ENCODE data around the gene GPC1.

The GPC1 gene

GRCh38 chr2:240464514-240465241 lies 29.2 kb downstream of the GPC1 start:
- peak in 1 of 2 donors; percentile 1 for DNase-seq (ENCODE audit: low read depth in 1 of 2, low spot score in 1 of 2)

DNA sequence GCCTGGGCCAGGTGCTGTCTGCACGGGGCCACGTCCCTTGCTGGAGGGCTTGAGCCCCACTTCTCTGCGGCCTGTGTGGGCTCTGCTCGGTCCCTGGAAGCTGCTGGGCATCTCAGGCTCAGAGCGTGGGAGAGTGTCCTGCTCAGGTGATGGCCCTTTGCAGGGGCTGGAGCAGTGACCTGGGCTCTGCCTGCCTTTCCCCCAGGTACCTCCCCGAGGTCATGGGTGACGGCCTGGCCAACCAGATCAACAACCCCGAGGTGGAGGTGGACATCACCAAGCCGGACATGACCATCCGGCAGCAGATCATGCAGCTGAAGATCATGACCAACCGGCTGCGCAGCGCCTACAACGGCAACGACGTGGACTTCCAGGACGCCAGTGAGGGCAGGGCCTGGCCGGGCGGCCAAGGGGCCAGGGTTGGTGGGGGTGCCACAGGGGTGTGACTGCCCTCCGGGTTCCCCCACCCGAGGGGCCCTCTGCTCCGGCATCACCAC lies 29.9 kb downstream of the GPC1 start:
- DNase-seq (ENCODE audit: low read depth in 1 of 2, low spot score in 1 of 2): no peak

DNA sequence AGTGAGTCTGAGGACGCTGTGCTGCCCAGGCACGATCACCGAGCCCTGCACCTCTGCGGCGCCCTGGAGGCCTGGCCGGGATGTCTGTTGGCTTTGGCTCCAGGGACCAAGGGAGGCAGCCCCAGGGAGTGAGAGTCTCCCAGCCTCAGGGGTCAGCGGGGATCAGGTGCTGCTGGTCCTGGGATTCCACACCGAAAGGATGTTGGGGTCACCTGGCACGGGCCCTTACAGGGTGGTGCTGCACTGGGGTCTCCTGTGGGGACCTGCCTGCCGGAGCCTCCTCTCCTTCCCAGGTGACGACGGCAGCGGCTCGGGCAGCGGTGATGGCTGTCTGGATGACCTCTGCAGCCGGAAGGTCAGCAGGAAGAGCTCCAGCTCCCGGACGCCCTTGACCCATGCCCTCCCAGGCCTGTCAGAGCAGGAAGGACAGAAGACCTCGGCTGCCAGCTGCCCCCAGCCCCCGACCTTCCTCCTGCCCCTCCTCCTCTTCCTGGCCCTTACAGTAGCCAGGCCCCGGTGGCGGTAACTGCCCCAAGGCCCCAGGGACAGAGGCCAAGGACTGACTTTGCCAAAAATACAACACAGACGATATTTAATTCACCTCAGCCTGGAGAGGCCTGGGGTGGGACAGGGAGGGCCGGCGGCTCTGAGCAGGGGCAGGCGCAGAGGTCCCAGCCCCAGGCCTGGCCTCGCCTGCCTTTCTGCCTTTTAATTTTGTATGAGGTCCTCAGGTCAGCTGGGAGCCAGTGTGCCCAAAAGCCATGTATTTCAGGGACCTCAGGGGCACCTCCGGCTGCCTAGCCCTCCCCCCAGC lies 30.5 kb downstream of the GPC1 start:
- DNase-seq (ENCODE audit: low read depth in 1 of 2, low spot score in 1 of 2): peak in 1 of 2 donors; percentile 1

DNA sequence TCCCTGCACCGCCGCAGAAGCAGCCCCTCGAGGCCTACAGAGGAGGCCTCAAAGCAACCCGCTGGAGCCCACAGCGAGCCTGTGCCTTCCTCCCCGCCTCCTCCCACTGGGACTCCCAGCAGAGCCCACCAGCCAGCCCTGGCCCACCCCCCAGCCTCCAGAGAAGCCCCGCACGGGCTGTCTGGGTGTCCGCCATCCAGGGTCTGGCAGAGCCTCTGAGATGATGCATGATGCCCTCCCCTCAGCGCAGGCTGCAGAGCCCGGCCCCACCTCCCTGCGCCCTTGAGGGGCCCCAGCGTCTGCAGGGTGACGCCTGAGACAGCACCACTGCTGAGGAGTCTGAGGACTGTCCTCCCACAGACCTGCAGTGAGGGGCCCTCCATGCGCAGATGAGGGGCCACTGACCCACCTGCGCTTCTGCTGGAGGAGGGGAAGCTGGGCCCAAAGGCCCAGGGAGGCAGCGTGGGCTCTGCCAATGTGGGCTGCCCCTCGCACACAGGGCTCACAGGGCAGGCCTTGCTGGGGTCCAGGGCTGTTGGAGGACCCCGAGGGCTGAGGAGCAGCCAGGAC lies 31.2 kb downstream of the GPC1 start:
- no peak for DNase-seq (ENCODE audit: low read depth in 1 of 2, low spot score in 1 of 2)

GRCh38 chr2:240467149-240467642 lies 31.7 kb downstream of the GPC1 start:
- DNase-seq (ENCODE audit: low read depth in 1 of 2, low spot score in 1 of 2): peak in 1 of 2 donors; percentile 2

- DNase-seq (ENCODE audit: low read depth in 1 of 2, low spot score in 1 of 2): peak in 1 of 2 donors; percentile 1
Measured at GRCh38 chr2:240467659-240468302, 32.3 kb downstream of the GPC1 start.

GRCh38 chr2:240468303-240469238 lies 33.1 kb downstream of the GPC1 start:
- peak in 1 of 2 donors; percentile 2 for DNase-seq (ENCODE audit: low read depth in 1 of 2, low spot score in 1 of 2)

GRCh38 chr2:240469239-240469636 lies 33.8 kb downstream of the GPC1 start:
- peak in 1 of 2 donors; percentile 2 for DNase-seq (ENCODE audit: low read depth in 1 of 2, low spot score in 1 of 2)

- DNase-seq (ENCODE audit: low read depth in 1 of 2, low spot score in 1 of 2): no peak
Measured at GRCh38 chr2:240469740-240470139, 34.3 kb downstream of the GPC1 start.

DNA sequence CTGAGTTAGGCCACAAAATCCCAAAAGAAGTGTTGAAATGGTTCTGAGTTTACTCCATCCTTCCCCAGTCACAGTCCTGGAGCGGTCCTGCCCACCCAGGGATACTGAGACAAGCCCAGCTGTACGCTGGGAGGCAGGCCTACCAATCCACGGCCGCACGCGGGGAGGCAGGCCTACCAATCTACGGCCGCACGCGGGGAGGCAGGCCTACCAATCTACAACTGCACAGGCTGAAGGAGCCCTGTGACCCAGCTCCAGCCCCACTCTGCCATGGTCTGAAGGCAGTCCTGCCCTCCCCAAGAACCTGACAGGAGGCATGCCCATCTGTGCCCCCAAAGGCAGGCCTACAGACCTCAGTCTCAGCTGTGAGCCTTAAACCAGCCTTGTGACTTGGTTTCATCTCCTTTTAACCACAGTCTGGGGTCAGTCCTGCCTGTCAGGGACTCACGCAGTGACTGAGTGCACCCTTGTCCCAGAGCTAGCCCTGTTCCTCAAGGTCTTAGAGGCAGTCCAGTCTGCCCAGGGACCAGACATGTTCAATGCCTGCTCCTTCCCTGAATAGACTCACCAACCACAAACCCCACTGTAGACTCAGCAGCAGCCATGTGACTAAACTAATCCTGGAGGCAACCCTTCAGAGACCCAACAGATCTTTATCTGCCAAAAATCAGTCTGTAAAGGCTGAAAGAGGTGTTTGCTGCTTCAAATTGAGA lies 36.8 kb downstream of the GPC1 start:
- peak in 1 of 2 donors; percentile 2 for DNase-seq (ENCODE audit: low read depth in 1 of 2, low spot score in 1 of 2)

DNA sequence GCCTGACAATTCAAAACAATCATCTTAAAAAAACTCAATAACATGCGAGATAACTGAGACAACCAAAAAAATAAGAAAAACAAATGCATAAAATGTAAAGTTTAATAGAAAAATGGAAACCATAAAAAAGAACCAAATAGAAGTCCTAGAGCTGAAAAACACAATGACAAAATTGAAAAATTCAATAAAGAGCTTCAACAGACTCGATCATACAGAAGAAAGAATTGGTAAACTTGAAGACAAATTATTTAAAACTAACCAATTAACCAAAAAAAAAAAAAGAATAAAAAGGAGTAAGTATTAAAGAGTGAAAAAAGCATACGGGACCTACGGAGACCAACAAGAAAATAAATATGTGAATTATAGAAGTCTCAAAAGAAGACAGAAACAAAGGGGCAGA lies 37.7 kb downstream of the GPC1 start:
- DNase-seq (ENCODE audit: low read depth in 1 of 2, low spot score in 1 of 2): no peak

- no peak for DNase-seq (ENCODE audit: low read depth in 1 of 2, low spot score in 1 of 2)
Measured at GRCh38 chr2:240477916-240478315, 42.5 kb downstream of the GPC1 start.

- no peak for DNase-seq (ENCODE audit: low read depth in 1 of 2, low spot score in 1 of 2)
Measured at GRCh38 chr2:240478346-240479110, 43.1 kb downstream of the GPC1 start.

DNA sequence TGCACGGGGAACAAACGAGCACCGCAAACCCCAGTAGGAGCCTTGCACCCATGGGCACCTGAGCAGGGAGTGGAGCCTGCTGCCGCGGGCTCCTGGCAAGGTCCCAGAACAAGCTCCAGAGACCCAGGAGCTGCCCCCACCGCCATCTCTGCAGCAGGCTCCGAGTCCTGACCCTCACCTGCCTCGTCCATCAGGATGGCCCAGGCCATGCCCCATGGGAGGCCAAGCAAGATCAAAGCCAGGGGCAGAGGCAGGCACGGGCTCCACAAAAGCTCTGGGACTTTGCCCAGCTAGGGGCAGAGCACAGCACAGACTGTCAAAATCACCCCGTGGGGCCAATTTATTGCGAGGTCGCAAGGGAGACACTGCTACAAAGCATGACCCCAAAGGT lies 43.6 kb downstream of the GPC1 start:
- no peak for DNase-seq (ENCODE audit: low read depth in 1 of 2, low spot score in 1 of 2)

GRCh38 chr2:240480834-240481623 lies 45.6 kb downstream of the GPC1 start:
- DNase-seq (ENCODE audit: low read depth in 1 of 2, low spot score in 1 of 2): peak in 1 of 2 donors; percentile 3

DNA sequence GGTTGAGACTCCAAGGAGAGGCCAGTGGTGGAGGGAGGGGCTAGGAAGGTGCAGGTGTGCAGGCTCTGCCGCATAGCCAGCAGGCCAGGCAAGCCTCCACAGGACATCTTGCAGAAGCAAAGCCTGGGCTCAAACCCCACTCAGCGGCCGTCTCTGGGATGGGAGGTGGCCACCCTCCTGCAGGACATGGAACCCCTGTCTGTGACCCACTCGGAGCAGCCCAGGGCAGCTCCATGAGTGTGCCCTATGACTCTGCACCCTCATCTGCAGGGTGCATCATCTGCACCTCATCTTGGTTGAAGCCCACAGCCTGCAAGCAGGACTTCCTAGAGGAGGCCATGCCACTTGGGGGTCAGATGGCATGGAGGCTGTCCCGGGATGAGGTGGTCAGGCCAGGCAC lies 46.3 kb downstream of the GPC1 start:
- no peak for DNase-seq (ENCODE audit: low read depth in 1 of 2, low spot score in 1 of 2)

DNA sequence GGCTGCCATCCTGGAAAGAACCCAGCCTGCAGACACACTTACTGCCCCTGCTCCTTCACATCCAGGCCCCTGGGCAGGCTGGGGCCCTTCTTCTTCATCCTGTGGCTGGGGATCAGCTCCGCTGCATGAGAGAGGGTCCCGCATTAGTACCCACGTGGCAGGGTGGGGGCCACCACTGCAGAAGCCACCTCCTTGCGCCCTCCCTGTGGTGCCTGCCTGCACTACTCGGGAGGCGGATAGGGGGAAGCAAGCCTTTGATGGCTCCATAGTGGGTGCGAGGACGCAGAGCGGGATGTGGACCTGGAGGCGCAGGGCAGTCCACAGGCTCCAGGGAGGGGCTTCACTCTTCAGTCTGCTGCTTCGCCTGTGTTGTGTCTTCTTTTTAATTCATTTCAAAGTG lies 46.7 kb downstream of the GPC1 start:
- peak in 1 of 2 donors; percentile 1 for DNase-seq (ENCODE audit: low read depth in 1 of 2, low spot score in 1 of 2)

- no peak for DNase-seq (ENCODE audit: low read depth in 1 of 2, low spot score in 1 of 2)
Measured at GRCh38 chr2:240491483-240491882, 56.0 kb downstream of the GPC1 start.
